ENCODE data around the gene SYTL1.

The SYTL1 gene

GRCh38 chr1:27398405-27399149, 56.8 kb downstream of the SYTL1 start:
- Histone ChIP-seq H3K9me3 (ENCODE audit: control insufficient read depth, insufficient read depth, low read length) (no peaks in the 10 kb centered on the region), H3K36me3 (ENCODE audit: control insufficient read depth, insufficient read depth, low read length) (0 out of 2 replicates have a peak, but pooled peaks cover 3% of the 10 kb centered on the region), H3K27me3 (ENCODE audit: control insufficient read depth, insufficient read depth, low read length) (no peaks in the 10 kb centered on the region), H3K4me3 (ENCODE audit: low read length) (no peak overlapping the region), H3K4me1 (ENCODE audit: control insufficient read depth, insufficient read depth, low read length) (peaks cover 4% of the 10 kb centered on the region), H3K27ac (ENCODE audit: low read length) (no peak overlapping the region)
- no peak for DNase-seq (ENCODE audit: low read depth, low spot score)
- no CpG with 5 or more reads among the region's 4 CpGs for WGBS (ENCODE audit: insufficient coverage, insufficient read length)

DNA sequence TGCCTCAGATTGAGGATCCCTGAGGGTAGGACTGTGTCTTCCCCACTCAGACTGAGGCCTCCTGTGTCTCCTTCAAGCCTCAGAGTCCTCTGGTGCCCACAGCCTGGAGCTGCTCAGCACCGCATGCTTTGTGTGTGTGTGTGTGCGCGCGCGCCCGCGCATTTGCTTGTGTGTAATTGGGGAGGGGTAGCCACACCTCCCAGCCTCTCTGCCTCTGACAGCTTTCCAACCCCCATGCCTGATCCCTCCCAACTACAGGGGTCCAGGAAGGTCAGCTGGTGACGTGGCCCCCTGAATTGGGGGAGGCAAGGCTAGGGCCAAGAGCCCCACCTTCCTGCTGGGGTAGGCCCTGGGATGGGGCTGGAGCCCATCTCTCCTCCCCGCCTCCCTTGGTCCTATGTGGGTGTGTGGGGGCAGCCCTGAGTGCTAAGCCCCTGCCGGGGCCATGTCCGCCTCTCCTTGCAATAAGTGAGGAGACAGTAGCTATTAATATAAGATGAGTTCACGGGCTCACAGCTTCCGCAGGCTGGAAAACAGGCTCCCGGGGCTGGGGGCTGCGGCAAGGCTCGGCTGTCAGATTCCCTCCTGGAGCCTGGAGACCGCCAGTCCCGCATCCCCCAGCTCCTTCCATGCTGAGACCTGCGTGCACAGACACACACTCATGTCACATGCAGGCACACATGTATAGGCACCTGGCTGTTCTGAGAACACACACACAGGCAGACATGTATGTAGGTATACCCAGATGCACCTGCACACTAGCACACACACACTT, 57.6 kb downstream of the SYTL1 start:
- DNase-seq (ENCODE audit: low read depth, low spot score), result no peak
- H3K9me3 ChIP-seq (ENCODE audit: control insufficient read depth, insufficient read depth, low read length), result no peaks in the 10 kb centered on the region
- H3K4me1 ChIP-seq (ENCODE audit: control insufficient read depth, insufficient read depth, low read length), result peaks cover 4% of the 10 kb centered on the region
- WGBS (ENCODE audit: insufficient coverage, insufficient read length), result no CpG with 5 or more reads among the region's 19 CpGs
- H3K27ac ChIP-seq (ENCODE audit: low read length), result no peak overlapping the region
- no peaks in the 10 kb centered on the region for H3K27me3 ChIP-seq (ENCODE audit: control insufficient read depth, insufficient read depth, low read length)
- H3K4me3 ChIP-seq (ENCODE audit: low read length), result no peak overlapping the region
- H3K36me3 ChIP-seq (ENCODE audit: control insufficient read depth, insufficient read depth, low read length), result 0 out of 2 replicates have a peak, but pooled peaks cover under 1% of the 10 kb centered on the region

DNA sequence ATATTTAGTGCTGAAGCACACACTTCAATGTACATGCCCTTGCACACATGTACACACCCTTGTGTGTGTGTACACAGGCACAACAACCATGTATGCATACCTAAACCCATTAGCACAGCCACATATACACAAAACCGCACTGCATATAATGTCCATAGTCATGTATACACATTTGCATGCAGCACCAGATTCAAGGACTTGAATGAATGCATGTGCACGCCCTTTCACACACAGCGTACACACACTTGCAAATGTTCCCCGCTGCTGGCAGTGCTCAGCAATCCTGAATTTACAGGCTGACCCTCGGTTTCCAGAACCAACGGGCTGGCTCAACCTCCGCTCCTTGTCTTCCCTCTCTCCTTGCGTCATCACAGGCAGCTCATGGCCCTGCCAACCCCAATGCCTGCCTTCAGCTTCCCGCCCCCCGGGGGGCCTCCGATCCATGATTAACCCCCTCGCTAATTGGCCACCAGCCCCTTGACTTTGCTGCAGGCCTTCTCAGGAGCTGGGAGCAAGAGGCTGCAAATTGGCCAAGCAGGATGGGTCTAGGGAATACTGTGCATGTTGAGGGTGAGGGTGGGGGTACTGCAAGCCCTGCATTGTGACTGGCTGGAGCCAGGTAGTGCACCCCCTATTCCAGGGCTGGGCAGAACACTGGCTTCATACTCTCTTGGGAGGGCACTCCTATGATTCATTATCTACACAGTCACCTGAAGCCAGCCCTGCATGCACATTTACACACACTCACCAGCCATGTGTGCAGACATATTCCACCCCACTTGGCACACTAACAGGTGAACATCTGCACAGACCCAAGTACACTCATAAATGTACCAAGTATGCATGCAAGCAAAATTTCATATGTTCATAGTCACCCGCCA, 58.5 kb downstream of the SYTL1 start:
- WGBS (ENCODE audit: insufficient coverage, insufficient read length), result no CpG with 5 or more reads among the region's 13 CpGs
- Histone ChIP-seq H3K27me3 (ENCODE audit: control insufficient read depth, insufficient read depth, low read length) (no peaks in the 10 kb centered on the region), H3K36me3 (ENCODE audit: control insufficient read depth, insufficient read depth, low read length) (no peaks in the 10 kb centered on the region), H3K4me3 (ENCODE audit: low read length) (no peak overlapping the region), H3K9me3 (ENCODE audit: control insufficient read depth, insufficient read depth, low read length) (no peaks in the 10 kb centered on the region), H3K27ac (ENCODE audit: low read length) (no peak overlapping the region), H3K4me1 (ENCODE audit: control insufficient read depth, insufficient read depth, low read length) (peaks cover 6% of the 10 kb centered on the region)
- no peak for DNase-seq (ENCODE audit: low read depth, low spot score)

DNA sequence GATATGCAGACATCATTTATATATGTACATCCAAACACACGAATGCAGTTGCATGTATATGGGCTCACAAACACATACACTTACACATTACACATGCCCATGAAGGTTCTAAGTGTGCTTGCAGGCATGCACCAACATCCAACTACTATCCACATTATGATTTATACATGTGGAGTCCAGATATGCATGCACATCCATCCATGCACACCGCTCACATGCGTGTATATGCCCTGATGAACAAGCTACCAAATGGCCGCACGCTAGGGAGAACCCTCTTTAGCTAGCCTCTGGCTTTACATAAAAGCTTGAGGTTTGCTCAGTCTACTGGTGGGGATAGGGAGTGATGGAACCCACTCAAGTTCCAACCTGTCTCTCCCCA, 59.1 kb downstream of the SYTL1 start:
- Histone ChIP-seq H3K27me3 (ENCODE audit: control insufficient read depth, insufficient read depth, low read length) (no peaks in the 10 kb centered on the region), H3K36me3 (ENCODE audit: control insufficient read depth, insufficient read depth, low read length) (no peaks in the 10 kb centered on the region), H3K27ac (ENCODE audit: low read length) (no peak overlapping the region), H3K4me1 (ENCODE audit: control insufficient read depth, insufficient read depth, low read length) (peaks cover 6% of the 10 kb centered on the region), H3K4me3 (ENCODE audit: low read length) (no peak overlapping the region), H3K9me3 (ENCODE audit: control insufficient read depth, insufficient read depth, low read length) (no peaks in the 10 kb centered on the region)
- no CpG with 5 or more reads among the region's 5 CpGs for WGBS (ENCODE audit: insufficient coverage, insufficient read length)
- DNase-seq (ENCODE audit: low read depth, low spot score), result no peak

GRCh38 chr1:27402349-27402754, 60.5 kb downstream of the SYTL1 start:
- Histone ChIP-seq H3K4me1 (ENCODE audit: control insufficient read depth, insufficient read depth, low read length) (peaks cover 7% of the 10 kb centered on the region), H3K27ac (ENCODE audit: low read length) (no peak overlapping the region), H3K36me3 (ENCODE audit: control insufficient read depth, insufficient read depth, low read length) (no peaks in the 10 kb centered on the region), H3K9me3 (ENCODE audit: control insufficient read depth, insufficient read depth, low read length) (no peaks in the 10 kb centered on the region), H3K27me3 (ENCODE audit: control insufficient read depth, insufficient read depth, low read length) (no peaks in the 10 kb centered on the region), H3K4me3 (ENCODE audit: low read length) (no peak overlapping the region)
- WGBS (ENCODE audit: insufficient coverage, insufficient read length), result no CpG with 5 or more reads among the region's 8 CpGs
- no peak for DNase-seq (ENCODE audit: low read depth, low spot score)

DNA sequence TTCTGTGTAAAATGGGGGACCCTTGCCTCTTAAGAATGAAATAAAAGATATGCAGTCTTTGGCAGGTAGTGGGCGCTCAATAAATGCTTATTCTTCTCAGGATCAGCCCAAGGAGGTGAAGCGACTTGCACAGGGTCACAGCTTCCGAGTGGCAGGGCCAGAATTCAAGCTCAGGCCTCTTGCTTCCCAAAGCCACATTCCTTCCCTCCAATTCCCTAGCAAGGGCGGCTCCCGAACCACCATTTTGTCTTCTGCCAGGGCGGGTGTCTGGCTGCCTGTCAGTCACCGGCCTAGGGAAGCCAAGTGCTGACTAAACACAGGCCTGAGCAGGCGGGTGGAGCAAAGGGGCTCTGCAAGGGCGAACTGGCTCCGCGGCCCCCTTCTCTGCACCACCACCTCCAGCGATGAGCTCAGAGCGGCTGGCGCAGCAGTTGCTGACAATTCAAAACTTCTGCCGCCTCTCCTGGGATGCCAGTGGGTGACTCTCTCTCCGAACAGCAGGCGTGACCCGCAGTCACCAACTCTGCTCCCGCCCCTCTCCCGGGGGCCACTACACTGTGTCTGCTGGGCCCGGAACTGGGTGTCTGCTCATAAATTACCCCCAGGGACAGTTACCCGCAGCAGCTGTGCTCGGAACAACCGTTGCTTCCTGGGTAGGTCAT, 61.4 kb downstream of the SYTL1 start:
- no peak for DNase-seq (ENCODE audit: low read depth, low spot score)
- Histone ChIP-seq H3K4me1 (ENCODE audit: control insufficient read depth, insufficient read depth, low read length) (peaks cover 7% of the 10 kb centered on the region), H3K9me3 (ENCODE audit: control insufficient read depth, insufficient read depth, low read length) (no peaks in the 10 kb centered on the region), H3K4me3 (ENCODE audit: low read length) (no peak overlapping the region), H3K27ac (ENCODE audit: low read length) (no peak overlapping the region), H3K27me3 (ENCODE audit: control insufficient read depth, insufficient read depth, low read length) (no peaks in the 10 kb centered on the region), H3K36me3 (ENCODE audit: control insufficient read depth, insufficient read depth, low read length) (no peaks in the 10 kb centered on the region)
- no CpG with 5 or more reads among the region's 24 CpGs for WGBS (ENCODE audit: insufficient coverage, insufficient read length)

Measured in iPS DF 6.9 (cell line).